GM21786 (cell line): ENCODE measurements around the gene EID2.

Experiments
- ATAC-seq: cut with Tn5 transposase; IDR thresholded peaks from one replicate; pipeline ENCODE4 v1.9.1; 2021; ENCODE audit not compliant: unreplicated experiment

The EID2 gene, protein sequence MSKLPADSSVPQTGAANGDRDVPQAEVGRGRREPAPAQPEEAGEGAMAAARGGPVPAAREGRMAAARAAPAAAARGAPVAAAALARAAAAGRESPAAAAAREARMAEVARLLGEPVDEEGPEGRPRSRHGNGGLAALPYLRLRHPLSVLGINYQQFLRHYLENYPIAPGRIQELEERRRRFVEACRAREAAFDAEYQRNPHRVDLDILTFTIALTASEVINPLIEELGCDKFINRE

DNA sequence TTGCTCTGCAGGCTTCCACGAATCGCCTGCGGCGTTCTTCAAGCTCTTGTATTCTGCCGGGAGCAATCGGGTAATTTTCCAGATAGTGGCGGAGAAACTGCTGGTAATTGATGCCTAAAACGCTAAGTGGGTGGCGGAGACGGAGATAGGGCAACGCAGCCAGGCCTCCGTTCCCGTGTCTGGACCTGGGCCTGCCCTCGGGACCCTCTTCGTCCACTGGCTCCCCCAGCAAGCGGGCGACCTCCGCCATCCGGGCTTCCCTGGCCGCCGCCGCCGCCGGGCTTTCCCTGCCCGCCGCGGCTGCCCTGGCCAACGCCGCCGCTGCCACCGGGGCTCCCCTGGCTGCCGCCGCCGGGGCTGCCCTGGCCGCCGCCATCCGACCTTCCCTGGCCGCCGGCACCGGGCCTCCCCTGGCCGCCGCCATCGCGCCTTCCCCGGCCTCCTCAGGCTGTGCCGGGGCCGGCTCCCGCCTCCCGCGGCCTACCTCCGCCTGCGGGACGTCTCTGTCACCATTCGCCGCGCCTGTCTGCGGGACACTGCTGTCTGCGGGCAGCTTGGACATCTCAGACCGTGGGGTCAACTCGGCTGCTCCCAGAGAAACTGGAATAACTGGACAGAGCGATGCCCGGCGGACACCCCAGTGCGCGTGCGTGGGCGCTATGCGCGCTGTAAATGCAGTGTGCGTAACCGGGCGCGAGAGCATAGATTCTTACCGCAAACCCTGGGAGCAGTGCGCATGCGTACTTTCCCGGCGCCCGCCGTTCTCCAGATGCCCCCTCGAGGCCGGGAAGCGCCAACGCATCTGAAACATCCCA lies at the start of gene EID2:
Gene EID2 (minus strand): TSS at position 644 of the 815 bp plus-strand sequence. CDS start 82 bp downstream, at position 562.
- peak; percentile 78 for ATAC-seq

DNA sequence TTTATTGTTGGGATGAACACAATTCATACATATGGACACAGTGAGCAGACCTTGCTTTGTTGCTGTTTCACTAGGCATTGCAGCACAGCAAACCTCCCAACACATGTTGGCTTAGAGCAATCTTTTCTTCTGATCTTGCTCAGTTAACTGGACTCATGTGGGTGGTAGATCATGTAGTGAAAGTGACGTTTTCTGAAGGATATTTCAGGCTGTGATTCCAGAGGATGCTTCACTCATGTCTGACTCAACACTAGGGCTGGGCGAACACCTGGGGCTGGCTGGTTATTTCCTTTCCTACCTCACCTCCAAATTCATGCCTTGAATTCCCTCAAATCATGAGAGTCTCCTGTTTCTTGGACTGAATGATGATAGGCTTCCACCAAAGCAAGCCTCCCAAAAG lies 48.1 kb upstream of the EID2 start:
- ATAC-seq: no peak

DNA sequence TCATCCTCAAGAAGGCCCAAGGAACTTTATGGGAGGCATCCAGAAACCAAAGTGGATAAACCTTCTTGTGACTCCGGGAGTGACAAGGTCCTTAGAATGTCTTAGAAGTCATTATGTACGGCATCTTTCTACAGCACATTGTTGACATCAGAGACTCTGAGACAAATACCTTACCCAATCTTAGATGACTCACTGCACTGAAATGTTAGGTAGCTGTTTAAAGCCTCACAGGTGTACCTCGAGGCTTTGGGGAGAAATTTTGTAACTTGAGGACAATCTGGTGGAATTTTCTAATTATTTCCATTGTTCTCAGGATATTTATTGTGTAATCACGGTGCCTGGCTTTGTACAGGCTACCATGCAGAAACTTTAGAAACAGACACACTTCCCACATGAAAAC lies 47.5 kb upstream of the EID2 start:
- ATAC-seq: no peak

DNA sequence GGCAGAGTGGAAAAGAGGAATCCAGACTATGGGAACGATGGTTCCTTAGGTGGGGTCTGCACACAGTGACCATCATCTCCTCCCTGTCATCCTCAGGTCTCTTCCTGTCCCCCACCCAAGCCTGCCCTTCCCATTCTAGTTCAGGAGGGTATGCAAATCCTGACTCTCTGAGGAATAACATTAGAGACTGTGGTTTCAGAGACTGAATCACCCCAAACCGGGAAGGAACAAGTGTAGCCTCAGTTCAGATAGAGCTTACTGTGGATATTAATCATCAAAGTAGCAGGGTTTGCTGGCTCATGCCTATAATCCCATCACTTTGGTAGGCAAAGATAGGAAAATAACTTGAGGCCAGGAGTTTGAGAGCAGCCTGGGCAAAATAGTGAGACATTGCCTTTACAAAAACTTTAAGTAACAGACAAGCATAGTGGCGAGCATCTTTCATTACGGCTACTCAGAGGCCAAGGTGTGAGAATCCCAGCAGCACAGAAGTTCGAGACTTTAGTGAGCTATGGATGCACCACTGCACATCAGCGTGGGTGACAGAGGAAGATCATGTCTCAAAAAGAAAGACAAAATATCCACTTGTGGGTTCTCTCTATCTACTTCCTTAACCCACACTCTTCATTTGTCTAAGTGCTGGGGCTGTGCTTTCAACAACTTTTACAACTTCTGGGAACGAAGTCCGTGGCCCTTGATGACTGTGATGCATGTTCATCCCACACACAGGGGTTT lies 43.1 kb upstream of the EID2 start:
- ATAC-seq: no peak

DNA sequence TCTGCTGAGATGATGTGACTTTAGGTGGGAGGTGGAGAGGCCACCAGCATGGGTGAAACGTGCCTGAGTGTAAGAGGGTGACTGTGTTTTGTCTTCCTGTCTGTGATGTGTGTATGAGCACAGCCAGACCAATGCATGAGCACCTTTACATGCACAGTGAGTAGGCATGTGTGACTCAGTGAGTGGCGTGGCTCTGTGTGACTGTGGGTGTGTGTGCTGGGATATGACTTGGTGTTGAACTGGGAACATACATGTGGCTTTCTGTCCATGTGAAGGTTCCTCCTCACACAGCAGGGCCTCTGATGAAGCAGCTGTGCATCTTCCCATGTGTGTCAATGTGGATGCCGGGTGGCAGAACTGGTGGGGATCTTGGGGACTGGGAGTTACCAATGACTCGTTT lies 42.5 kb upstream of the EID2 start:
- no peak for ATAC-seq

DNA sequence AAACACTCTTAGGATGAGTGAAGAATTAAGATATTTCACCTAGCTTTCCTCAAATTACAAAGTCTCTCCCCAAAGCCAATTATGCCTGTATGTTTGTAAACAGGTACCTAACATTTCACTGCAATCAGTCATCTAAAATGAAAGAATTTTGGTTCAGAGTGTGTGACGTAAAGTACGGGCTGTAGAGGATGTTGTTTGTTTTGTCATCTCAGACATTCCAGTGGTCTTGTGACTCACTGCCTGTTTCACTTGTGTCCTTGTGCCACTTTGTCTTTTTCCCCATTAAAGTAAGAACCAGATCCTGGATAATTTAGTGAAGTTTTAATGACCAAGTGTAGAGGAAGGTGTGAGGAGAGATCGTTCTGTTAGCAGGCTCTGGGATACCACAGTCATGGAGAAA lies 28.6 kb upstream of the EID2 start:
- no peak for ATAC-seq

DNA sequence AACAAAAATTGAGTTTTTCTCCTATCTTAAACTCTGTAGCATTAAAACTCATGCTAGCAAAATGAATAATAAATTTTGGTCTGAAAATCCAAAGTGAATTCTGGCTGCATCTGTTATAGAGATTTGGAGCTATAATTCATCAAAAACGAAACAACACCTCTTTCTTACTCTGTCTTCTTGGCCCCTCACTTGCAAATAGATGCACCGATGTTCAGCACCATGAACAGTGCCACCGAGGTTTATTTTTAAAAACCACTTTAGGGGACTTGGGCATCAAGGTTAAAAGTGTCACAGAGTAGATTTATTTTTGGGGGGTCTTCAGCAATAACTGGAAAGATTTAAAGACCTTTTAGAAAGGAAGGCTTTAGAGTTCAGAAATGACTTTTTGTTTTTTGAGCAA lies 26.1 kb upstream of the EID2 start:
- no peak for ATAC-seq

DNA sequence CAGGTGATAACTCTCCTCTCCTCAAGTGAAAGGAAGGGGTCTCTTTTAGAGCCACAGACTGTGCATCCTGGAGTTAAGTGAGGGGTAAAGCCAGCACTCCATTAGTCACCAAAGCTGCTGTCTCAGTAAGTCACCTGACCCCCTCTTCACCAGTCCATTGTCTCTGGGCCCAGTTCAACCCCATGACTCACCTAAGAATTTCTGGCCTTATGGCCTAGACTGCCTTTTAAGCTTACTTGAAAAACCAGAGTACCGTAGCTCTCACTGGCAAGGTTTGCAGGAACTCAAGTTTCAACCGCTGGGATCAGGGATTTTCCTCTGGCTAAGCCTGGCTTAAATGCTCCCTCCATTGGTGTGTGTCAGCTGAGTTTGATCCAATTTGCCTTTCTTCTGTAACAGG lies 23.4 kb upstream of the EID2 start:
- no peak for ATAC-seq

DNA sequence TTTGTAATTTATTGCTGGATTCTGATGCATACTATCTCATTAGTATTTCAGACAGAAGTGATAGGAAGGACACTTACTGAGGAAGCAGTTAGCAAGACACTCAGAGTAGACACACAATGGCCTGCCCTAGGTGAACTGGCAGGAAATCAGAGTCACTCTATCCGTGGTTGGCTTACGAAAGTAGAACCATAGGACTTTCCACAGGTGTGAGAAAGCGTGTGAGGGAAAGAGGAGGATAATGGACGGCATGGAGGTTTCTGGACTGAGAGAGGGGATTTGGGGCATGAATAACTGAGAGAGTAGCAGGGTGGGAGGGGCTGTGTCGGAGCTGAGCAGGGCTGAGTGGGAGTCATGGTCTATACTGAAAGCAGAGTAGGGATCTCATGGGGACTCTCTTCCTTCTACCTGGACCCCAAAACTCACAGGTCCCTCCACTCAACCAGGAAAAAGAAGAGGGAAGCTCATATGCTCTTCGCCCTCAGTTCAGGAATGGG lies 18.7 kb upstream of the EID2 start:
- no peak for ATAC-seq

DNA sequence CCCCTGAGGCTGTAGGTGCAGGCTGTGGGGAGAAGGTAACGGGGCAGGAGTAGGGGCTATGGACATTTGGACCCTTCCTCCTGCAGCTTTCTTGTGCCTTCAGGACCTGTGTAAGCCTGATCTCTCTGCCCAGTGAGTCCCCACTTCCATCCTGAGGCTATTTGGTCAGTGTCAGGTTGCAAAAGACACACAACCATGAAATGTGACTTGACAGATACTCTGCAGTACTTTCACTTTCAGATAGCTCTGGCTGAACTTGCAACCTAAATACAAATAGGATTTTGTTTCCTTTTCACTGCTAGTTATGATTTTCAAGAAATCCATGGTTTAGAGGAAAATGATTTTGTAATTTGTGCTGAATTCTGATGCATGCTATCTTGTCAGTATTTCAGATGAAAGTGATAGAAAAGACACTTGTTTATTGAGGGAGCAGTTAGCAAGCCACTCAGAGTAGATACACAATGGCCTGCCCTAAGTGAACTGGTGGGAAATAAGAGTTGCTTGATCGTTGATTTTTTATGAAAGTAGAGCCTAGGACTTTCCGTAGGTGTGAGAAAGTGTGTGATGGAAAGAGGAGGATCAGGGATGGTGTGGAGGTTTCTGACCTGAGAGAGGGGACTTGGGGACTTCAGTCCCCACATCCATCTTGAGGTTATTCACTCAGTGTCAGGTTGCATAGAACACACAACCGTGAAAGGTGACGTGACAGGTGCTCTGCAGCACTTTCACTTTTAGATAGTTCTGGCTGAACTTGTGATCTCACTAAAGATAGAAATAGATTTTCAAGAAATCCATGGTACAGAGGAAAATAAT lies 18.1 kb upstream of the EID2 start:
- no peak for ATAC-seq

DNA sequence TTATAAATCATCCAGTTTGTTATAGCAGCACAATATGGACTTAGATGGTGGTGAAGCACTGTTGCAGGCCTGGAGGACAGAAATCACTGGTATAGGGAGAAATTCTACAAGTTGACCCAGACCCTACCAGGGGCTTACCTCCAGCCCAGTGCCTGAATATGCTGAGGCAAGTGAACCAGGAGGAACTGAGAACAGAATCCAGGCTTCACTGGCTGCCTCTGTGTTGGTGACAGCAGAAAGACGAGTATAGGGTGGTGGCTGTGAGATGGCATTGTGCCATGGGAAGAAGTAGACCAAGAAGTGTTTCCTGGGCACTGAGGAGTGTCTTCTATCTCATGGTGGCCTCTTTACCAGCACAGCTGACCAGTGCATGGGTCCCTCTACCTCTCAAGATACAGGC lies 15.9 kb upstream of the EID2 start:
- ATAC-seq: no peak

DNA sequence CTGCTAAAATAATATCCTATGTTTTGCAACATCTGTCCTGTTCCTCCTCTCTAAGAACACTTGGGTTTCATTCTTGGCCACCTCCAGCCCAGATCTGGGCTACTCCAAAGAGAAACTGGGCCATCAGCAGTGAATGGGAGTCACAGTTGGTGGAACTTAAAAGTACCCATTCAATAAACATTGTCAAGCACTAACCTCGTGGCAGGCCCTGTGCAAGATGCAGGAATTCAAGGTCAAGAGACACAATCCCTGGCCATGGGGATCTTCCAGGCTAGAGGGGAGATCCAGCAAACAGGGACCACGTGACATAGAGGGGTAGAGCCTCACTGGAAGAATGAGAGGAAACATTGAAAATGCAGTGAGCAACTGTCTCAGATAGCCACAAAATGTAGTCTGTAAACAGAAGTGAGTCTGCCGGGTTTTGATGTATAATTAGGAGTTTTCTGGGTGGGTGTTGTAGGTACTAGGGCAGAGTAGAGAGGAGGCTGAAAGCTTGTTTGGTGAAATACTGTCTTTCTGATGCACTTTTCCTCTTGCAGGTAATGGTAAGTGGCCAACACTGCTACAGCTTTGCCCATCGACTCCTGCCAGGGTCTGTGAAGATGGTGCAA lies 14.8 kb upstream of the EID2 start:
- no peak for ATAC-seq

DNA sequence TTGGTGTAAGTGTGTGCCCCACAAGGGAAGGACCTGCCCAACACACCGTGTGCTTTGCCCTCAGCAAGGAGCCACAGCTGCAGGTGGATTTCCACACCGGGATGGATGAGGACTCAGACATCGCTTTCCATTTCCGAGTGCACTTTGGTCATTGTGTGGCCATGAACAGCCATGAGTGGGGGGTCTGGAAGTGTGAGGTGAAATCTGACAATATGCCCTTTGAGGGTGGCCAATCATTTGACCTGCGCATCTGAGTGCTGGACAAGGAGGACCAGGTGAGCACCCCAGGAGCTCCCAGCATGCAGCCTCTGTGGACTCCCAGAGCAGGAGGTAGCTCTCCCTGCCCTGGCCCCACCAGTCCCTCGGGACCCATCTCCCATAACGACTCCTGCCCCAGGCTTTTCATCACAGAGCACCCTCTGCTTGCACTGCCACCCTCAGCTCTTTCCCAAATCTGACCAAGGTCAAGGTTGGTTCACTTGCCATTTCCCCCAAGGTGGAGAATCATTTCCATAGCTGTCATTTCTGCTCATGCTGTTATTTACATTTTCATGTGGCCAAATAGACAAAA lies 13.2 kb upstream of the EID2 start:
- ATAC-seq: no peak

DNA sequence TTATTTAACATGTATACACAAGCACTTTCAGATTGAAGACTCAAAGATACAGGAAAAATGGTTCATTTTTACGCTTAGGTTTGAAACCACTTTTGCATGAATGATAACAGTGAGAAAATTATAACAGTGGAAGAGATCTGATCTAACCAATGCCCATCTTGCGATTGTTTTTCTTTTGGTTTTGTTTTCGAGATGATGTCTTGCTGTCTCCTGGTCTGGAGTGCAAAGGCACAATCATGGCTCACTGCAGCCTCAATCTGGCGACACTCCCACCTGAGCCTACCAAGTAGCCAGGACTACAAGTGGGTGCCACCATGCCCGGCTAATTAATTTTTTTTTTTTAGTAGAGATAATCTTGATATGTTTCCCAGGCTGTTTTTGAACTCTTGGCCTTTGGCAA lies 10.2 kb upstream of the EID2 start:
- no peak for ATAC-seq

DNA sequence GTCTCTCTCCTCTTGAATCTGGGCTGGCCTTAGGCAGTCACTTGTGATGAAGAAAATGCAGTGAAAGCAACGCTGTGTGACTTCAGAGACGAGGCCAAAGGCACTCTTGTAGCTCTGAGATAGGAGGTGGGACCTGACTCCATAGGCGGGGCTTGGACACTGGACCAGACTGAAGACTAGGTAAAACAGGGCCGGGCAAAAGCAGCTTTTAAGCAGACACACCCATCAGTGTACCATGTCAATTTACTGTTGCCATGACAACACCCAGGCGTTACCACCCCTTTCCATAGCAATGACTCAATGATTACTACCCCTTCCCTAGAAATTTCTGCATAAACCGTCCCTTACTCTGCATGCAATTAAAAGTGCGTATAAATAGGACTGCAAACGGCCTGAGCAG lies 6.6 kb upstream of the EID2 start:
- no peak for ATAC-seq

DNA sequence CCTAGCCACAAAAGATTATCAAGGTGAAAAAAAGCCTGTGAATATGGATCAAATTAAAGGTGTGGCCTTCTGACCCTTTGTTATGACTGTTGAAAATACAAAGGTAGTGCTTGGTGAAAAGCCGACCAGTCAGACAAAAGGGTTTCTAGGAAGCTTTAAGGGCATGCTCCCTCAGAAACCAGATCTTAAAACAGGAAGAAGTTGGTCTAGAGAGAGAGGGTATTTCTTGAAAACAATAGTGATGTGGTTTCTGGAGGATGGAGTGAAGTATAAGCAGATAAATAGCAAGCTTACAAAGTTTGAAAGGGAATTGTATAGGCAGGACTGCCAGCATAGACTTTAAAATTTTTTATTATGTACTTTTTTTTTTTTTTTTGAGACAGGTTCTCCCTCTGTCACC lies 5.0 kb upstream of the EID2 start:
- no peak for ATAC-seq

DNA sequence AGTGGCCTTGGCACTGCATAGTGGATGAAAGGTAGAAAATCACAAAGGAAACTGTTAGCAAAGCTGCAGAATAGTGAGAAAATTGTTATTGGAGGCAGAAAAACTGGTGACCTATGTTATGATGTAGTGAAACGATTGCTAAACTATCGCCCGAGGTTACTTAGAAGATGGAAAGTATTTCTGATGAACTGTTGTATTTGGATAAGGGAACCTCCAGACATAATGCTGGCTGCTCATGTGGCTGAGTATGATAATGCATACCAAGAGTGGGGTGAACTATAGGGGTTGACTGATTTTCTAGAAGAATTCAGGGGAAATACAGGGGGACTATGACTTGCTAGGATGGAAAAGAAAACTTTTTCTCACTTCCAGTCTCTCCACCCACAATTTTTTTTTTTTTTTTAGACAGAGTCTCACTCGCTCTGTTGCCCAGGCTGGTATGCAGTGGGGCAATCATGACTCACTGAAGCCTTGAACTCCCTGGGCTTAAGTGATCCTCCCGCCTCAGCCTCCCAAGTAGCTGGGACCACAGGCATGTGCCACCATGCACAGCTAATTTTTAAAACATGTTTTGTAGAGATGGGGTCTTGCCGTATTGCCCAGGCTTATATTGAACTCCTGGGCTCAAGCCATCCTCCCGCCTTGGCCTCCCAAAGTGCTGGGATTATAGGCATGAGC lies 4.4 kb upstream of the EID2 start:
- ATAC-seq: no peak

DNA sequence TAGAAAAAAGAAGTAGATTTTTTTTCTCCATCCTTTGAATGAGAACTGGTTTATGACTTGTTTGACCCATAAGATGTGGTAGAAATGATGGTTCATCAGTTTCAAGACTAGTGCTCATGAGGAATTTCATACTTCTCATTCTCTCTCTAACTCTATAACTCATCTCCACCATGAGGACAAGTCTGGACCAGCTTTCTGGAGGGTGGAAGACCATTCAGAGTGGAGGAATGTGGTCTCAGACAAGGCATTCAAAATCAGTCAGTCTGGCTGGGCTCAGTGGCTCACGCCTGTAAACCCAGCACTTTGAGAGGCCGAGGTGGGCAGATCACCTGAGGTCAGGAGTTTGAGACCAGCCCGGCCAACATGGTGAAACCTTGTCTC lies 3.5 kb upstream of the EID2 start:
- no peak for ATAC-seq

DNA sequence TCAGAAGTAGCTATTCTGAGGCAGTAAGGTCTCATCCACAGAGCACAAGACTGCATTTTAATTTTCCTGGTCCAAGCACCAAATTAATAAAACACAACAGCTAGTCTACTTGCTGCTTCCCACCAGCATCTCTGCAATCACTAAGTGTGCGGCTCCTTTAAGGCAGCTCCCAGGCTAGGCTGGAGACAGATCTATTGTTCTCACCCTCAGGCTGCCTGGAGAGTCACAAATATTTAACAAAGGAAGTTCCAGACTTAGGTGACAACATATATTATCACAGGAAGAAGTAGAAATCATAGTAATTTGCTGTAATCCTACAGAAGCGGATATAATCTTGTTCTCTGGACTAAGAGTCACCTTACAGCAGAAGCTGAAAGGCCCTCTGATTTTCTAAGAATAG lies 2.2 kb upstream of the EID2 start:
- no peak for ATAC-seq

DNA sequence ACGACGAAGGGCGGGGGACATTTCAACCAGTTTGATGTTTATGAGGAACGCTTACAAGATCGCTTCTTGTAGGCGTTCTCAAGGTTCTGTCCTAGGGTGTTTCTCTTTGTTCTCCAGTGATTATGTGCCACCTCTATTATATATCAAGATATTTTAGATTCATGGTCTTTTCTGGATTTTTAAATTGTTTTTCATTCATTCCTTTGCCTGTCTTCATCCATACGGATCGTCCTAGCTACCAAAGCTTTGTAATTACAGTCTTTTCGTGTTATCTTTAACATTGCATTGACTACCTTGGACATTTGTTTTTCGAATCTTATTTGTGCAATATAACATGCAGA lies 342 bp upstream of the EID2 start:
- ATAC-seq: no peak
